OCI-LY3 (cell line): ENCODE measurements around the gene RGL3.
A peak's percentile ranks its signal among the peaks of the same experiment; 100 is the strongest.

Experiments
- H2AFZ ChIP-seq: fragments of 200-600, 300-600 bp; shearing (Covaris generic); 2 replicates; pipeline ENCODE4 v1.6.0; 2014; ENCODE audit warnings: antibody characterized with exemption, low read depth, low read length
- H3K27ac ChIP-seq: fragments of 200-600, 300-600 bp; sonication (generic); 2 replicates; pipeline ENCODE4 v1.5.1; 2014; ENCODE audit warnings: mild to moderate bottlenecking, low read length, moderate library complexity, mixed read lengths
- H3K27me3 ChIP-seq: fragments of 200-600, 300-600 bp; sonication (generic); 2 replicates; pipeline ENCODE4 v1.6.1; 2014; ENCODE audit warnings: low read depth, low read length, mixed read lengths
- H3K36me3 ChIP-seq: fragments of 200-600, 300-600 bp; sonication (generic); replicated peaks from 2 replicates; pipeline ENCODE3; 2014; ENCODE audit warnings: low read depth, low read length, mixed read lengths
- H3K4me1 ChIP-seq: fragments of 300-600, 200-600 bp; sonication (generic); 2 replicates; pipeline ENCODE4 v1.6.1; 2014; ENCODE audit warnings: low read length, mixed read lengths
- H3K4me2 ChIP-seq: fragments of 200-600, 300-600 bp; sonication (generic); 2 replicates; pipeline ENCODE4 v1.6.1; 2014; ENCODE audit warnings: low read length, mixed read lengths
- H3K4me3 ChIP-seq: fragments of 300-600, 200-600 bp; sonication (generic); 2 replicates; pipeline ENCODE4 v1.5.1; 2014; ENCODE audit warnings: antibody characterized with exemption, mild to moderate bottlenecking, low read length, moderate library complexity
- H3K79me2 ChIP-seq: fragments of 300-600, 200-600 bp; shearing (Covaris generic); 2 replicates; pipeline ENCODE4 v1.6.1; 2014; ENCODE audit warnings: mild to moderate bottlenecking, low read length, mixed read lengths
- H3K9ac ChIP-seq: fragments of 300-600, 200-600 bp; shearing (Covaris generic); 2 replicates; pipeline ENCODE4 v1.6.0; 2014; ENCODE audit warnings: mild to moderate bottlenecking, low read length, moderate library complexity
- H3K9me3 ChIP-seq: fragments of 200-600, 300-600 bp; shearing (Covaris generic); 2 replicates; pipeline ENCODE4 v1.6.1; 2014; ENCODE audit warnings: low read length, mixed read lengths; ENCODE audit not compliant: insufficient read depth
- H4K20me1 ChIP-seq: fragments of 200-600, 300-600 bp; sonication (generic); 2 replicates; pipeline ENCODE4 v1.6.1; 2016; ENCODE audit warnings: low read length, mixed read lengths; ENCODE audit not compliant: insufficient read depth
- CTCF ChIP-seq: fragments of 200-600, 300-600 bp; sonication (generic); IDR thresholded peaks from 2 replicates; pipeline ENCODE4 v1.5.1; 2014; ENCODE audit warnings: antibody characterized with exemption, low read length, low read depth
- EZH2phosphoT487 ChIP-seq: fragments of 200-600 bp; shearing (Covaris generic); IDR thresholded peaks from 2 replicates; pipeline ENCODE4 v1.6.1; 2018; ENCODE audit warnings: antibody characterized with exemption, mixed run types, low read depth

Gene RGL3

DNA sequence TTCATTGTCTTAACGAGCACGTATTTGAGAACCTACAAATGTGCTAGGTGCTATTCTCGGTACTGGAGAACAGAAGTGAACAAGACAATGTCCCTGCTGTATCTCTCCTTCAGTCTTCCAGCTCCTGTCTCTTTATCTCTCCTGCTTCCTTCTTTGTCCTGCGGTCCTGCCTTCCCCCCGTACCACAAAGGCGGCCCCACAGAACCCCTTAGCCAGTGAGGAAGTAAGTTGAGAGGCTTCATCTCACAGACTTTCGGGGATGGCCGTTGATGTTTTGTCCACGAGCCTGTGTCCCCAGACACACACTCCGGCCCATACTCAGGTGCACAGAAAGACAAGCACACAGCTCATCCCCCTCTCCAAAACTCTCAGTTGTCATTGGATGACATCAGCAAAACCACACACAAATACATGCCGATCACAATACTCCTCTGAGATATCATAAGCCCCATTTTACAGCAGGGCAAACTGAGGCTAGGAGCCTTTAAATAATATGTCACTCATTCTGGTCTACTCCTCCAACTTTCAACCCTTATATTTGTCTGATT is 45.2 kb downstream of the RGL3 start:
- Histone ChIP-seq H3K9me3 (no peaks in the 10 kb centered on the region), H3K4me2 (peak overlapping the region; percentile 99), H2AFZ (peak overlapping the region; percentile 89), H3K4me1 (peaks cover 23% of the 10 kb centered on the region), H3K9ac (peak overlapping the region; percentile 83), H3K79me2 (peaks cover 10% of the 10 kb centered on the region), H3K27ac (peak overlapping the region; percentile 15; the same call in 1 of the 2 replicates), H3K36me3 (peaks cover 6% of the 10 kb centered on the region), H3K27me3 (no peaks in the 10 kb centered on the region), H4K20me1 (0 out of 2 replicates have a peak, but pooled peaks cover 4% of the 10 kb centered on the region), H3K4me3 (peak overlapping the region; percentile 86)
- TF ChIP-seq EZH2phosphoT487 (no peak), CTCF (no peak)

GRCh38 chr19:11373166-11373884 is 45.8 kb downstream of the RGL3 start:
- peaks cover 23% of the 10 kb centered on the region for H3K4me1 ChIP-seq
- H3K79me2 ChIP-seq = peaks cover 10% of the 10 kb centered on the region
- no peaks in the 10 kb centered on the region for H3K9me3 ChIP-seq
- H3K9ac ChIP-seq = peak overlapping the region; percentile 83
- H3K27me3 ChIP-seq = no peaks in the 10 kb centered on the region
- TF ChIP-seq EZH2phosphoT487 (no peak), CTCF (no peak)
- H4K20me1 ChIP-seq = 0 out of 2 replicates have a peak, but pooled peaks cover 4% of the 10 kb centered on the region
- H3K36me3 ChIP-seq = peaks cover 6% of the 10 kb centered on the region
- no peak overlapping the region for H3K27ac ChIP-seq
- peak overlapping the region; percentile 89 for H2AFZ ChIP-seq
- peak overlapping the region; percentile 99 for H3K4me2 ChIP-seq
- peak overlapping the region; percentile 86 for H3K4me3 ChIP-seq

DNA sequence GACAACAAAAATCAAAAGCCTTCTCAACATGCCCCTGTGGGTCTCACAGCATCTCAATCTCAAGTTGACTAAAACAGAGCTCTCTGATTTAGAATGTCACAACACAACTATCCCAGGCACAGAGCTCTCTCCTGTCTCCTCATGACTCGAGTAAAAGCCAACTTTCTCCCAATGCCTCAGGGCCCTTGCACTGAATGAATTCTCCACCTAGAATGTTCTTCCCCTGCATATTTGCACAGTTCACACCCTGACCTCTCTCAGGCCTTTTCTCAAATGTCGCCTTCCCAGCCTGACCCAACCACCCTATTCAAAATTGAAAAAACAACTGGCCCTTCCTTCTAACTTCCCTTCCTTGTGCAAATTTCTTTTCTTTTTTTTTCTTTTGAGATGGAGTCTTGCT is 48.4 kb downstream of the RGL3 start:
- Histone ChIP-seq H3K4me3 (no peak overlapping the region), H3K79me2 (peaks cover 6% of the 10 kb centered on the region), H3K9ac (no peak overlapping the region), H4K20me1 (0 out of 2 replicates have a peak, but pooled peaks cover 4% of the 10 kb centered on the region), H3K4me2 (no peak overlapping the region), H3K36me3 (no peaks in the 10 kb centered on the region), H3K27me3 (no peaks in the 10 kb centered on the region), H2AFZ (no peak overlapping the region), H3K27ac (no peak overlapping the region), H3K4me1 (peaks cover 12% of the 10 kb centered on the region), H3K9me3 (no peaks in the 10 kb centered on the region)
- TF ChIP-seq CTCF (no peak), EZH2phosphoT487 (no peak)

DNA sequence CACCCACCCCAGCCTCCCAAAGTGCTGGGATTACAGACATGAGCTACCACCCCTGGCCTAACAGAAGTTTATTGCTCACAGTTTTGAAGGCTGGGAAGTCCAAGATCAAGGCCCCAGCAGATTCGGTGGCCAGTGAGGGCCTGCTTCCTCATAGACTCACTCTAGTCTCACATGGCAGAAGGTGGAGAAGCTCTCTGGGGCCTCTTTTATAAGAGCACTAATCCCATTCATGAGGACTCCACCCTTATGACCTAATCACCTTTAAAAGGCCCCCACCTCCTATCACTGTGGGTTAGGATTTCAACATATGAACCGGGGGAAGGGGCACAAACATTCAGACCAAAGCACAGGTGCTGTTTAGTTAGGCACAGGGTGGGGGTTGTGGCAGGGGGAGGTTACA is 51.6 kb downstream of the RGL3 start:
- H3K4me1 ChIP-seq = no peaks in the 10 kb centered on the region
- H3K27me3 ChIP-seq = no peaks in the 10 kb centered on the region
- no peak overlapping the region for H3K4me2 ChIP-seq
- H3K79me2 ChIP-seq = no peaks in the 10 kb centered on the region
- H3K4me3 ChIP-seq = no peak overlapping the region
- H3K36me3 ChIP-seq = no peaks in the 10 kb centered on the region
- no peak overlapping the region for H2AFZ ChIP-seq
- H3K27ac ChIP-seq = no peak overlapping the region
- H3K9me3 ChIP-seq = no peaks in the 10 kb centered on the region
- TF ChIP-seq EZH2phosphoT487 = no peak
- TF ChIP-seq CTCF = no peak
- H3K9ac ChIP-seq = no peak overlapping the region
- H4K20me1 ChIP-seq = 0 out of 2 replicates have a peak, but pooled peaks cover 4% of the 10 kb centered on the region
